Measurements from ENCODE around the gene RCOR3.
"Not testable (repeated sequence)": the region's sequence is repeated elsewhere in the genome, so short reads cannot be mapped to it uniquely, and the experiment has no call there.

Gene RCOR3

GRCh38 chr1:211260141-211261107 is 1.3 kb downstream of the RCOR3 start:
- peak; percentile 83 for DNase-seq

DNA sequence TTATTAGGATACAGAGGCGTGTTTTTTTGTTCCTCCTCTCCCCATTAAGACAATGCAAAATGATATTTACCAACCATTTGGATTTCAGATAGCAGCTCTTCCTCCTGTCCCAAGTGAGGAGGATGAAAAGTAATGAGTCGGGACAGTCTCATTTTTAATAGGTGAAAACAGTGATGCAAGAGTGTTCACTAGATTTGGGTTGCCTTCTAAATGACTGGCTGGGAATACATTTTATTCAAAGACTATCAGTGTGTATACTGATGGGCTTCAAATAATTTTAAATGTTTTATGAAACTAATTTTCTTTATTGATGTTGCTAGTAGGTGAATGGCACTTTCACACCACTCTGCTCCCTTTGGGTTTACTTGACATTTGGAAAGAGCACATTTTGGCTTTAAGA is 2.1 kb downstream of the RCOR3 start:
- DNase-seq, result no peak

DNA sequence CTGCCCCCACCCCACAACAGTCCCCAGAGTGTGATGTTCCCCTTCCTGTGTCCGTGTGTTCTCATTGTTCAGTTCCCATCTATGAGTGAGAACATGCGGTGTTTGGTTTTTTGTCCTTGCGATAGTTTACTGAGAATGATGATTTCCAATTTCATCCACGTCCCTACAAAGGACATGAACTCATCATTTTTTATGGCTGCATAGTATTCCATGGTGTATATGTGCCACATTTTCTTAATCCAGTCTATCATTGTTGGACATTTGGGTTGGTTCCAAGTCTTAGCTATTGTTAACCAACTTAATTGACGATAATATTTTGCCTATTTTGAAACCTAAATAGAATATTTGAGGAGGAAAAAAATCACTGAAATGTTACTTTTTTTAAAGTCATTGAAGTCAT is 3.9 kb downstream of the RCOR3 start:
- DNase-seq, result not testable (repeated sequence)

DNA sequence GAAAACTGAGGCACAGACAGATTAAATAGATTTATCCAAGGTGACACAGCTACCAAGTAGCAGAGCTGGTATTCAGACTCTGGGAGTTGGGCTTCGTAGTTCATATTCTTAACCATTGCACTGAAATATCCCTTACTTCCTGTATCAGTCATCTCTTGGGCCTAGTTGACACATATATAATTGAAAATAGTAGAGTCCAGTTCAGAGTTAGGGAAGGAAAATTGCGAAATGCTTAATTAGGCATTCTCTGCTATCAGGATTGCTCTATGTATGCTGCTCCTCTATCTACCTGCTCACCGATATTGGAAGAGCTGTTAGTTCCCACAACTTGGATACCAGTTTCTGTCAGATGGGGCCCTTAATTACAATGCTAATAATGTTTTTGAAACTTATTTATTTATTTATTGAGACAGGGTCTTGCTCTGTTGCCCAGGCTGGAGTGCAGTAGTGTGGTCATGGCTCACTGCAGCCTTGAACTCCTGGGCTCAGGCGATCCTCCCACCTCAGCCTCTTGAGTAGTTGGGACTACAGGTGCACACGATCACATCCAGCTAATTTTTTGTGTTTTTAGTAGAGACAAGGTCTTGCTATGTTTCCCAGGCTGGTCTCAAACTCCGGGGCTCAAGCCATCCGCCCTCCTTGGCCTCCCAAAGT is 8.2 kb downstream of the RCOR3 start:
- DNase-seq, result no peak

GRCh38 chr1:211279340-211279739 is 20.2 kb downstream of the RCOR3 start:
- no peak for DNase-seq

GRCh38 chr1:211280910-211281309 is 21.7 kb downstream of the RCOR3 start:
- no peak for DNase-seq

GRCh38 chr1:211281320-211282022 is 22.3 kb downstream of the RCOR3 start:
- no peak for DNase-seq

DNA sequence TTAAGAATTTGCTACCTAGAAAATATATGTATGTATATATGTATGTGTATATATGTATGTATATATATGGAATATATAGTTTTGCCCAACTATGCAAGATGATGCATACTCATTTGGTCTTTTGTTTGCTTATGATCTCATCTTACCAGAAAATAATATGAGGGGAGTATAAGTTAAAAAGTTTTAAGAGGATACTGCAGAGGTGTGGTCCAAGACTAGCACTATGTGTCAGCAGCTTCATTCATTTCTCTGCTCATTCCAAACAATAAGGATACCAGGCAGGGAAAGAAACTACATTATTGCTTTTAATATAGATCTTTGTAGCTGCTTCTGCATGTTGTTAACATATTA is 22.8 kb downstream of the RCOR3 start:
- DNase-seq, result no peak

DNA sequence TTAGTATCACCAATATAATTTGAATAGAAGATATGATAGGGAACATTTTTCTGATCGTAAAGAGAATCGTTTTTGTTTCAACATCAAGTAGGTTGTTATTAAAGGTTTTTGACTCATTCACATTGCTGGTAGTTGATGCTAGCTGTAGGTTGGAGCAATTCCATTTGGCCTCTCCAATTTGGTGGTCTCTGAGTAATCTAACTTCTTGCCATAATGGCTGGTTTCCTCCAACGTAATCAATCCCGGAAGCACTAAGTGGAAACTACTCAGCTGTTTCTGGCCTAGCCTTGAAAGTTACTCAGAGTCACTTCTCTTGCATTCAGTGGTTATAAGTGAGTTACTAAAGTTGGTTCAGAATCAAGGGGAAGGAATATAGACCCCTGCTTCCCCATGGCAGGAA is 26.0 kb downstream of the RCOR3 start:
- DNase-seq, result no peak

DNA sequence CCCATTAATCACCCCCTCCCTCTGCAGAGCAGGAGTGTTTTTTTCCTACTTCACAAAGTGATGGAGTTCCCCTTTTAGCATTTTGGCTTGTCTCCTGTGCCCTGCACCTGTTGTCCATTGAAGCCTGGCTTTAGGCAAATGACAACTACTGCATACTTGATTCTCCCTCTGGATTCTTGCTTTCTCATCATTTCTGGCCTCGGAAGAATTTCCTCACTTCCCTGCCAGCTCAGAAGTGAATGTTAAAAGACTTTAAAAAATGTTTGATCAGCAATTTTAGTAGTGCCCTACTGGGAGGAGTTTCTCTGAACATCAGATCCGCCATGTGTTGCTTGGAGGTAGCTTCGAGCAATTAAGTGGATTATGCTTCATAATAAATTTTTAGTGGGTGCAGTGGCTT is 28.1 kb downstream of the RCOR3 start:
- no peak for DNase-seq

GRCh38 chr1:211292411-211292810 is 33.2 kb downstream of the RCOR3 start:
- DNase-seq, result no peak

DNA sequence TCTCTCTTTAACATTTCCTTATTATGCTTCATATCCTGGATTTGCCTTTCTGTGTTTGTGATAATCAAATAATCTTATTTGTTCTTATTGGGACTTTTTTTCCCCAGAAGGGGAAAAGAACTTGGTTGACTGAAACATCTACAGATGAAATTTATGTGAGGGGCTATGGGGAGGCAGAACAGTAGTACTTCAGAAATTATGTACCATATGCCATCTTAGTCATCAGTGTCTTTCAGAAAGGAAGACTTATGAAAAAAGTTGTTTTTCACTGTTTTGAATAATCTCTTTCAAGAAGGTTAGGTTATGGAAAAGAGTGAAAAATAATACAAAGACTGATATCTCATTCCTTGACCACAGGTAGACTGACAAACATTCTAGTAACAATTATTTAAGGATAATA is 37.2 kb downstream of the RCOR3 start:
- no peak for DNase-seq

DNA sequence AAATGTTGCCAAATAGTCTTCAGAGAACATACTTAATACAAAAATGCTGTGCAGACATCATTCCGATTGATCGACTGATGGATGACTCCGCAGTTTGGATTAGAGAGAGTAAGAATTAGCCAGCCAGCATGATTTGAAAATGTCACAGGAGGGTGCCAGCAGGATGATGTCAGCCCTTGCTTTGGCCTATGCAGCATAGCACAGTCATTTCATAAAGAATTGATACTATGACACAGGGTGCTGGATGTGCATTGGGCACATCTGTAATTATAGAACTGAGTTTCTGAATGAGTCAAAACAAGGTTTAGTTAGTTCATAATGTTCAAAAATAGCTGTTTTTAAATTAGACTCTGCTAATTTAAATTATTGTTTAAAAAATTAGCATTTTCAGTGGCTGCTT is 45.9 kb downstream of the RCOR3 start:
- no peak for DNase-seq

- no peak for DNase-seq
Measured at GRCh38 chr1:211309617-211310016, 50.5 kb downstream of the RCOR3 start.

- no peak for DNase-seq
Measured at GRCh38 chr1:211313392-211313791, 54.2 kb downstream of the RCOR3 start.

DNA sequence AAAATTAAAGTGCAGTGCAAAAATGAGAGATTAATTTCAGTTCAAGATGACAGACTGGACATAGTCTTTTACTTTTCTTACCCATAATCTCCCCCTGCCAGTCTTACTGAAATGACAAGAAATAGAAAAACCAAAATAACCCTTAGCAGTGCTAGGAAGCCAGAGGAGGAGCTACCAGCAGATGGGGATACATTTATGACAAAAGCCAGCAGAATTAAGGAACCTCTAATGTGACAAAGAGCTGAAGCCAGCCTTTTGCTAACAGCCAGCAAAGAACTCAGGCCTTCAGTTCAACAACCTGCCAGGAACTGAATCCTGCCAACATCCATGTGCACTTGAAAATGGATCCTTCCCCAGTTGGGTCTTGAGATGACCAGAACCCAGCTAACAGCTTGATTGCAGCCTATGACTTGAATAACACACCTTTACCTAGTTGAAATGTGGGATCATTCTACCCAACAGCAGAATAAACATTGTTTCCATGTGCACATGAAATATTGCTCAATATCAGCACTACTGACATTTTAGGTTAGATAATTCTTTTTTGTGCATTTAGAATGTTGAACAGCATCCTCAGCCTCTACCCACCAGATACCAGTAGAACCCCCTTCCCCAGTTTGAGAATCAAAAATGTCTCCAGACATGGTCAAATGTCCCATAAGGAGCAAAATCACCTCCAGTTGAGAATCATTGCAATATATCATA is 59.6 kb downstream of the RCOR3 start:
- no peak for DNase-seq

DNA sequence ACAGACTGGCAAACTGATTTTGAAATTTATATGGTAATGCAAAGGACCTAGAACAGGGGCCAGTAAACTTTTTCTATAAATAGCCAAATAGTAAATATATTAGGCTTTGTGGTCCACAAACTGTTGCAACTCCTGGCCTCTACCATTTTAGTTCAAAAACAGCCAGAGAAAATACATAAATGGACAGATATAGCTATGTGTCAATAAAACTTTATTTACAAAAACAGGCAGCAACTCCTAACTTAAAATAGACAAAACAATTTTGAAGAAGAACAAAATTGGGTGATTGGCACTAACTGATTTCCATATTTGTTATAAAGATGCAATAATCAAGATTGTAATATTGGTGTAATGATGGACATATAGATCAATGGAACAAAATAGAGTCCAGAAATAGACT is 60.7 kb downstream of the RCOR3 start:
- no peak for DNase-seq

GRCh38 chr1:211320980-211321379 is 61.8 kb downstream of the RCOR3 start:
- no peak for DNase-seq

GRCh38 chr1:211321646-211322045 is 62.5 kb downstream of the RCOR3 start:
- not testable (repeated sequence) for DNase-seq

GRCh38 chr1:211323156-211324063 is 64.2 kb downstream of the RCOR3 start:
- DNase-seq, result peak; percentile 77

DNA sequence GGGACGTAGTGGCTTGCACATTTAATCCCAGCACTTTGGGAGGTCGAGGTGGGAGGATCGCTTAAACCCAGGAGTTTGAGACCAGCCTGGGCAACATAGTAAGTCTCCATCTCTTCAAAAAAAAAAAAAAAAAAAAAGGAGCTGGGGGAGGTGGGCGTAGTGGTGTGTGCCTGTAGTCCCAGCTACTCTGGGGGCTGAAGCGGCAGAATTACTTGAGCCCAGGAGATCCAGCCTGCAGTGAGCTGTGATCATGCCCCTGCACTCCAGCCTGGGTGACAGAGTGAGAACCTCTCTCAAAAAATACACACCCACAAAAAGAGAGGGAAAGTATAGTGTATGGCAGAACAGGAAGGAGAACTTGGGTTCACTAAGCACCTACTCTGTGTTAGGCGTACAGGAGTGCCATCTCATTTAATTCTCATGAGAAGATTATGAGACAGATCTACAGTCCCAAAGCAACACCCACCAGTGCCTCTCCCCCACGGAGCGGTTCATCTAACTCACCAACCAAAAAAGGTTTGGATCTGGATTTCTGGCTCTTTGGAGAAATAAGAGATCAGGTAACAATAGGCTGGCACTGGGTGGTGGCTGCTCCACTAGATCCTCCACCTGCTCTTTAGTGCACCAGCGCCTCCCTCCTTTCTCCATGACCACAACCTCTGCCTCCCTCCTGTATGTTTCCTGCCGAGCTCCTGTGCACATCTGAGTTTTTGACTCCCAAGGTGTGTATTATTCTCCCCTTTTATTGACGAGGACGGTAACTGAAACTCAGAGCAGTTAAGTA is 66.0 kb downstream of the RCOR3 start:
- peak; percentile 55 for DNase-seq
